ENCODE measurements around the gene CLASP1.

- TF ChIP-seq, protein P1, sequence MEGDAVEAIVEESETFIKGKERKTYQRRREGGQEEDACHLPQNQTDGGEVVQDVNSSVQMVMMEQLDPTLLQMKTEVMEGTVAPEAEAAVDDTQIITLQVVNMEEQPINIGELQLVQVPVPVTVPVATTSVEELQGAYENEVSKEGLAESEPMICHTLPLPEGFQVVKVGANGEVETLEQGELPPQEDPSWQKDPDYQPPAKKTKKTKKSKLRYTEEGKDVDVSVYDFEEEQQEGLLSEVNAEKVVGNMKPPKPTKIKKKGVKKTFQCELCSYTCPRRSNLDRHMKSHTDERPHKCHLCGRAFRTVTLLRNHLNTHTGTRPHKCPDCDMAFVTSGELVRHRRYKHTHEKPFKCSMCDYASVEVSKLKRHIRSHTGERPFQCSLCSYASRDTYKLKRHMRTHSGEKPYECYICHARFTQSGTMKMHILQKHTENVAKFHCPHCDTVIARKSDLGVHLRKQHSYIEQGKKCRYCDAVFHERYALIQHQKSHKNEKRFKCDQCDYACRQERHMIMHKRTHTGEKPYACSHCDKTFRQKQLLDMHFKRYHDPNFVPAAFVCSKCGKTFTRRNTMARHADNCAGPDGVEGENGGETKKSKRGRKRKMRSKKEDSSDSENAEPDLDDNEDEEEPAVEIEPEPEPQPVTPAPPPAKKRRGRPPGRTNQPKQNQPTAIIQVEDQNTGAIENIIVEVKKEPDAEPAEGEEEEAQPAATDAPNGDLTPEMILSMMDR (IDR thresholded peaks at IDR 0.05), result no peak
- no peak for TF ChIP-seq POLR2A (IDR thresholded peaks at IDR 0.05)
Observed at GRCh38 chr2:121587131-121587530, 62.1 kb downstream of the CLASP1 start.

Measured in stomach (tissue), 4 donors.